ENCODE measurements around the gene TMEM198. TPM values are rescaled to one million over a fixed set of nuclear protein-coding genes. Genes with fewer than 3 reads are reported as not detected.

TMEM198 gene
- total and polyA plus RNA-seq, 9 of the 15 experiments (the other 6 are each of a cell fraction or from before 2014, with no cell fraction given), result 0.03 to 3.8 (median 1.0) TPM

DNA sequence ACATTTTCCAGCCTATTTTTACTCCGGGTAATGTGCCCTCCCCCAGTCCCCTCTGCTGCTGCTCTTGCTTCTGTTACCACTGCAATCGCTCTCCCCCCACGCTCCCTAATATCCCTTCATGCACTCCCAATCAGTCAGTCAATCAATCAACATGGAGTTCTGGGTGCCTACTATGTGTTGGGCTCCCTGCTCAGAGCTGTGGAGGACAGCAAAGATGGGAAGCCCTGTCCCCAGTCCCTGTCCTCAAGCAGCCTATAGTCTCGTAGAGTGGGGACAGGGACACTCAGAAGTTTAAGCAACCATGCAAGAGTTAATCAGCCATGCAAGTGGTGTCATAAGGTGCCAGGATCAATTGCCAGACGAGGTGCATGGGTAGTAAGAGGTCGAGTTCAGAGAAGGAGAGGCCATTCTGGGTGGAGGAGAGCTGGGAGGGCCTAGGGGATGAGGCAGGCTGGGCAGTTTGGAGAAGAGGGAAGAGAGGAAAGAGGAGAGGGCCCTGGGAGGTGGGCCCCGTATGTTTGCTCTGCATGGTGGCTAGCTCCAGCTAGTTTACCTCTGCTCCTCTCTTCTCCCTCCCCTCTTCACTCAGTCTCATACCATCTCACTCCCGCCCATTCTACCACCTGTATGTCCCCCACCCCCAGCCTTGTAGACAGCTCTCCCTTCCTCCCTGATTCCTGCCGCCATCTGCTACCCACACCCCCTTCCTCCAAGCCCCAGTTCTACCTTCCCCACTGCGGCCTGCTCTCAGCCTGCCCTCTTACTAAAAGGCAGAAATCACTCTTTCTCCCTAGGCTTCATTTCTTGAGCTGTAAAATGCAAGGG, 25.7 kb upstream of the TMEM198 start:
- CTCF ChIA-PET (ENCODE audit: low intra/inter-chr PET ratio), result interaction anchor here (0.6 kb wide), 1 partner anchor 22 kb away, joined by 3 read pairs; a partner anchor contains a TSS

More for the DNA sequence above, 25.7 kb upstream of the TMEM198 start:
- Histone ChIP-seq H3K9me3 (replicated peaks; ENCODE audit: control insufficient read depth, insufficient read depth, low read depth, low read length) (no peaks in the 10 kb centered on the region), H3K79me2 (ENCODE audit: control insufficient read depth, insufficient read depth, low read length) (peaks cover 74% of the 10 kb centered on the region), H3K27me3 (ENCODE audit: control insufficient read depth in 2 of 2, insufficient read depth in 2 of 2, low read length in 2 of 2) (no peaks in the 10 kb centered on the region), H3K9ac (ENCODE audit: insufficient read depth in 1 of 2, low read depth in 2 of 2, low read length in 2 of 2) (peak overlapping the region in 1 of 2 experiments; percentile 51; a peak in 1 of 4 replicates), H3K4me3 (0 out of 2 replicates have a peak overlapping the region, but pooled peaks have one; percentile 10), H3K4me2 (ENCODE audit: insufficient read depth, low read length) (peak overlapping the region; percentile 78), H4K20me1 (replicated peaks; ENCODE audit: control insufficient read depth, insufficient read depth, low read length) (no peaks in the 10 kb centered on the region), H2AFZ (ENCODE audit: low read depth, low read length) (no peak overlapping the region), H3K27ac (ENCODE audit: extremely low read depth, low read depth, low read length) (peak overlapping the region; percentile 38; the same call in 1 of the 3 replicates), H3K9me1 (ENCODE audit: control insufficient read depth, insufficient read depth, low read length) (peaks cover 3% of the 10 kb centered on the region), H3K36me3 (ENCODE audit: control insufficient read depth, insufficient read depth, low read length) (peaks cover 16% of the 10 kb centered on the region; the same call in 2 of the 3 replicates), H3K4me1 (replicated peaks in 1 of 2; ENCODE audit: control insufficient read depth in 2 of 2, insufficient read depth in 2 of 2, low read length in 2 of 2) (peaks cover 64 to 93% of the 10 kb centered on the region in 2 experiments)
- BruUV-seq (replicated peaks), result no TSS peak
- TF ChIP-seq ZNF316 (IDR thresholded peaks at IDR 0.05) (peak; percentile 57), CHD1 (IDR thresholded peaks at IDR 0.05; ENCODE audit: low read length) (peak; percentile 12), ZKSCAN1 (IDR thresholded peaks at IDR 0.05; ENCODE audit: low read depth, low read length) (peak; percentile 79)
- TF ChIP-seq, protein P1, sequence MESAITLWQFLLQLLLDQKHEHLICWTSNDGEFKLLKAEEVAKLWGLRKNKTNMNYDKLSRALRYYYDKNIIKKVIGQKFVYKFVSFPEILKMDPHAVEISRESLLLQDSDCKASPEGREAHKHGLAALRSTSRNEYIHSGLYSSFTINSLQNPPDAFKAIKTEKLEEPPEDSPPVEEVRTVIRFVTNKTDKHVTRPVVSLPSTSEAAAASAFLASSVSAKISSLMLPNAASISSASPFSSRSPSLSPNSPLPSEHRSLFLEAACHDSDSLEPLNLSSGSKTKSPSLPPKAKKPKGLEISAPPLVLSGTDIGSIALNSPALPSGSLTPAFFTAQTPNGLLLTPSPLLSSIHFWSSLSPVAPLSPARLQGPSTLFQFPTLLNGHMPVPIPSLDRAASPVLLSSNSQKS (CRISPR knock-in tag; IDR thresholded peaks at IDR 0.05), result no peak
- no peak for ATAC-seq
- intact Hi-C loops (cut with micrococcal nuclease), result no loop called here
- no peak for FAIRE-seq
- whole genome bisulfite sequencing (ENCODE audit: insufficient coverage, low coverage, missing lambda C conversion rate), result 51% methylated on average over 8 of the region's 10 CpGs
- POLR2A ChIA-PET, result interaction anchor here (0.6 to 1.6 kb wide), 5 partner anchors 12 to 513 kb away, joined by 3 to 4 read pairs (median 4); no protein-coding TSS in a partner anchor
- in situ Hi-C loops (cut with MboI), result no loop called here
- no peak for DNase-seq (ENCODE audit: extremely low read depth in 1 of 4, low spot score in 3 of 4)

Measured in K562 (cell line).